H1 (cell line): ENCODE data around the gene KLHDC4. TPM values are rescaled to one million over a fixed set of nuclear protein-coding genes. Genes with fewer than 3 reads are reported as not detected.

Experiments used
- CTCF ChIA-PET: fragments of 300-600 bp; sonication (Branson Sonifier 250); formaldehyde crosslinking; loops from one replicate; lab custom pipeline; 2021; ENCODE audit not compliant: partially characterized antibody; lab: Charles Lee
- POLR2A ChIA-PET: fragments of 300-600 bp; sonication (Branson Sonifier 250); formaldehyde crosslinking; loops from one replicate; lab custom pipeline; 2021; ENCODE audit warnings: inconsistent platforms; ENCODE audit not compliant: partially characterized antibody; lab: Charles Lee
- DNase-seq, 2 experiments: peaks; one replicate each; pipeline versions ENCODE4 v3.0.0 to v3.0.0-alpha.2; 2010 to 2022; ENCODE audit warnings: low spot score in 2 of 2, low read depth in 1 of 2, mixed read lengths in 1 of 2
- FAIRE-seq: peaks from 2 replicates; lab custom pipeline; 2011; peaks lifted over from hg19 to GRCh38; lab: Jason Lieb, UNC
- H2AFZ ChIP-seq: 2 replicates; pipeline ENCODE4 v1.8.1; 2012; ENCODE audit warnings: low read length, inconsistent platforms
- H2AK5ac ChIP-seq: 2 replicates; pipeline ENCODE4 v1.6.1; 2013; ENCODE audit warnings: low read depth, low read length
- H2BK120ac ChIP-seq: replicated peaks from 2 replicates; pipeline ENCODE3; 2013; ENCODE audit warnings: low read depth, low read length, inconsistent platforms
- H2BK12ac ChIP-seq: 2 replicates; pipeline ENCODE4 v1.6.1; 2013; ENCODE audit warnings: low read depth, low read length
- H2BK15ac ChIP-seq: 2 replicates; pipeline ENCODE4 v1.6.1; 2013; ENCODE audit warnings: low read length
- H2BK20ac ChIP-seq: 2 replicates; pipeline ENCODE4 v1.6.1; 2013; ENCODE audit warnings: low read length
- H2BK5ac ChIP-seq: 2 replicates; pipeline ENCODE4 v1.6.1; 2013; ENCODE audit warnings: low read depth, low read length
- H3K14ac ChIP-seq: 2 replicates; pipeline ENCODE4 v1.6.1; 2013; ENCODE audit warnings: inconsistent platforms; ENCODE audit not compliant: insufficient read length
- H3K18ac ChIP-seq: 2 replicates; pipeline ENCODE4 v1.6.1; 2013; ENCODE audit warnings: low read length; ENCODE audit errors: extremely low read depth
- H3K23ac ChIP-seq: 2 replicates; pipeline ENCODE4 v1.6.1; 2013; ENCODE audit warnings: inconsistent platforms; ENCODE audit not compliant: insufficient read length
- H3K23me2 ChIP-seq: 2 replicates; pipeline ENCODE4 v1.6.1; 2013; ENCODE audit warnings: low read depth, low read length
- H3K27ac ChIP-seq: 2 replicates; pipeline ENCODE4 v1.6.1; 2011; ENCODE audit warnings: low read depth, low read length, inconsistent platforms
- H3K27me3 ChIP-seq, 4 experiments: replicated peaks in 1 of 4; 1 replicate in 1 of 4; 2 replicates in 3 of 4; pipeline versions ENCODE4 v1.6.1 to v1.8.1; 2011 to 2013; ENCODE audit warnings: low read length in 3 of 4, mild to moderate bottlenecking in 3 of 4, inconsistent platforms in 2 of 4, mixed read lengths in 2 of 4, moderate library complexity in 1 of 4; ENCODE audit not compliant: control insufficient read depth in 3 of 4, insufficient read depth in 3 of 4; ENCODE audit errors: extremely low read depth in 1 of 4
- H3K36me3 ChIP-seq, 4 experiments: 2 replicates each; pipeline versions ENCODE4 v1.6.1 to v1.8.1; 2011 to 2013; ENCODE audit warnings: mild to moderate bottlenecking in 4 of 4, low read length in 3 of 4, moderate library complexity in 2 of 4, control low read depth in 1 of 4, inconsistent platforms in 1 of 4; ENCODE audit not compliant: insufficient read depth in 4 of 4, control insufficient read depth in 2 of 4
- H3K4ac ChIP-seq: replicated peaks from 2 replicates; pipeline ENCODE3; 2013; ENCODE audit warnings: low read length, low read depth, mixed read lengths, inconsistent platforms; ENCODE audit not compliant: insufficient read length
- H3K4me1 ChIP-seq, 4 experiments: replicated peaks in 1 of 4; 1 replicate in 1 of 4; 2 replicates in 3 of 4; pipeline versions ENCODE4 v1.6.1 to v1.8.1; 2011 to 2013; ENCODE audit warnings: low read length in 3 of 4, inconsistent platforms in 2 of 4, mixed read lengths in 1 of 4; ENCODE audit not compliant: insufficient read depth in 4 of 4, control insufficient read depth in 3 of 4
- H3K4me2 ChIP-seq, 2 experiments: 2 replicates each; pipeline versions ENCODE4 v1.6.1 to v1.8.1; 2011 to 2013; ENCODE audit warnings: low read depth in 2 of 2, low read length in 2 of 2, control low read depth in 1 of 2, inconsistent platforms in 1 of 2, mild to moderate bottlenecking in 1 of 2; ENCODE audit not compliant: insufficient read depth in 1 of 2
- H3K4me3 ChIP-seq, 4 experiments: fragments of 200-600, 300-600 bp in 1 of 4; sonication (generic), shearing (Covaris generic), sonication (Bioruptor Twin) in 1 of 4; 2 replicates each; pipeline versions ENCODE4 v1.5.1 to v1.8.1; 2011 to 2016; ENCODE audit warnings: low read length in 4 of 4, low read depth in 3 of 4, control low read depth in 2 of 4, inconsistent platforms in 2 of 4, mild to moderate bottlenecking in 2 of 4, mixed read lengths in 1 of 4, moderate library complexity in 1 of 4; ENCODE audit not compliant: insufficient read depth in 2 of 4; ENCODE audit errors: extremely low read depth in 1 of 4
- H3K56ac ChIP-seq: replicated peaks from 2 replicates; pipeline ENCODE3; 2013; ENCODE audit warnings: low read depth, mild to moderate bottlenecking, mixed read lengths, low read length, inconsistent platforms; ENCODE audit not compliant: insufficient read length
- H3K79me1 ChIP-seq: 2 replicates; pipeline ENCODE4 v1.6.1; 2013; ENCODE audit warnings: low read depth, low read length, control low read depth
- H3K79me2 ChIP-seq, 2 experiments: 2 replicates each; pipeline versions ENCODE4 v1.6.1 to v1.8.1; 2012 to 2013; ENCODE audit warnings: low read length in 2 of 2, mild to moderate bottlenecking in 2 of 2, inconsistent platforms in 1 of 2; ENCODE audit not compliant: insufficient read depth in 2 of 2, control insufficient read depth in 1 of 2
- H3K9ac ChIP-seq, 4 experiments: replicated peaks in 1 of 4; 1 replicate in 1 of 4; 2 replicates in 3 of 4; pipeline versions ENCODE4 v1.6.1 to v1.8.1; 2011 to 2013; ENCODE audit warnings: low read depth in 3 of 4, low read length in 3 of 4, control low read depth in 2 of 4, mild to moderate bottlenecking in 2 of 4, moderate library complexity in 2 of 4, inconsistent platforms in 1 of 4; ENCODE audit errors: extremely low read depth in 1 of 4
- H3K9me3 ChIP-seq, 2 experiments: 2 replicates each; pipeline versions ENCODE4 v1.6.1 to v1.8.1; 2012 to 2013; ENCODE audit warnings: mild to moderate bottlenecking in 2 of 2, moderate library complexity in 2 of 2, control low read depth in 1 of 2, inconsistent platforms in 1 of 2, low read depth in 1 of 2, low read length in 1 of 2, mixed read lengths in 1 of 2; ENCODE audit not compliant: insufficient read depth in 2 of 2
- H4K20me1 ChIP-seq, 2 experiments: replicated peaks in 1 of 2; 2 replicates each; pipeline versions ENCODE3 to v1.8.1; 2011 to 2013; ENCODE audit warnings: inconsistent platforms in 2 of 2, low read length in 2 of 2, mild to moderate bottlenecking in 1 of 2; ENCODE audit not compliant: insufficient read depth in 2 of 2, control insufficient read depth in 1 of 2
- H4K5ac ChIP-seq: 2 replicates; pipeline ENCODE4 v1.6.1; 2013; ENCODE audit warnings: low read length, low read depth, mixed read lengths, inconsistent platforms; ENCODE audit not compliant: insufficient read length
- H4K8ac ChIP-seq: 2 replicates; pipeline ENCODE4 v1.8.0; 2013; ENCODE audit warnings: mild to moderate bottlenecking, moderate library complexity, low read length, inconsistent platforms; ENCODE audit not compliant: insufficient read depth; ENCODE audit errors: extremely low read depth
- H4K91ac ChIP-seq: replicated peaks from 2 replicates; pipeline ENCODE3; 2013; ENCODE audit warnings: low read length, mixed read lengths, inconsistent platforms; ENCODE audit not compliant: insufficient read length
- E2F6 ChIP-seq: IDR thresholded peaks from 2 replicates; pipeline ENCODE4 v1.6.1; 2012; ENCODE audit warnings: inconsistent platforms
- RAD21 ChIP-seq, 2 experiments: IDR thresholded peaks in 1 of 2; conservative IDR thresholded peaks in 1 of 2; 2 replicates each; pipeline ENCODE4 v1.6.1; 2011; ENCODE audit warnings: low read depth in 2 of 2, low read length in 2 of 2, improper control_type of control experiment in 1 of 2, inconsistent platforms in 1 of 2, mild to moderate bottlenecking in 1 of 2, moderate library complexity in 1 of 2
- SRF ChIP-seq: IDR thresholded peaks from 2 replicates; pipeline ENCODE4 v1.6.1; 2011; ENCODE audit warnings: mild to moderate bottlenecking, low read depth, low read length, moderate library complexity
- WGBS, 2 experiments: shearing (Covaris generic) in 1 of 2; methylation state at CpG; one replicate each; pipeline versions ENCODE4 v1.1.6 to v1.1.7; 2013 to 2015; ENCODE audit warnings: low lambda C conversion rate in 2 of 2, mixed read lengths in 2 of 2, inconsistent platforms in 1 of 2, low coverage in 1 of 2, missing lambda C conversion rate in 1 of 2; ENCODE audit not compliant: insufficient replicate concordance in 2 of 2, insufficient coverage in 1 of 2, insufficient read length in 1 of 2; ENCODE audit errors: extremely low coverage in 1 of 2, missing lambda C conversion rate in 1 of 2; 5-methylcytosine and 5-hydroxymethylcytosine counted together
- polyA plus RNA-seq, 7 experiments: library from polyadenylated mRNA; depleted of rRNA in 3 of 7; stranded (reverse) in 5 of 7; unstranded in 2 of 7; fragments of >200 nt in 5 of 7; fragments of 200-250 nt in 2 of 7; gene quantifications; 1 replicate in 5 of 7; 2 replicates in 1 of 7; 4 replicates in 1 of 7; pipeline versions ENCODE4 v1.2.1 to v1.2.3, GENCODE V29; 2011 to 2013; ENCODE audit warnings: missing spikeins in 2 of 7, mixed read lengths in 2 of 7
- total RNA-seq: library from RNA; stranded (reverse); fragmentation: NEBNext Ultra II Directional; extraction: Animal tissue kit (Norgen Biotek cat#: 25700); gene quantifications from 2 replicates; pipeline ENCODE4 v1.2.1, GENCODE V29; 2021
- TF ChIP-seq, protein P1 (sequence below), 3 experiments: IDR thresholded peaks; 1 replicate in 2 of 3; 2 replicates in 1 of 3; pipeline versions ENCODE4 v1.5.1 to v1.6.1; 2011; ENCODE audit warnings: low read length in 3 of 3, mild to moderate bottlenecking in 3 of 3, inconsistent platforms in 2 of 3, low read depth in 1 of 3, moderate library complexity in 1 of 3; ENCODE audit not compliant: insufficient read depth in 1 of 3; ENCODE audit errors: control extremely low read depth in 1 of 3

Gene KLHDC4
- total and polyA plus RNA-seq, 2 of the 8 experiments (the other 6 are each of a cell fraction or from before 2014, with no cell fraction given) = 23.7 to 63.9 TPM

DNA sequence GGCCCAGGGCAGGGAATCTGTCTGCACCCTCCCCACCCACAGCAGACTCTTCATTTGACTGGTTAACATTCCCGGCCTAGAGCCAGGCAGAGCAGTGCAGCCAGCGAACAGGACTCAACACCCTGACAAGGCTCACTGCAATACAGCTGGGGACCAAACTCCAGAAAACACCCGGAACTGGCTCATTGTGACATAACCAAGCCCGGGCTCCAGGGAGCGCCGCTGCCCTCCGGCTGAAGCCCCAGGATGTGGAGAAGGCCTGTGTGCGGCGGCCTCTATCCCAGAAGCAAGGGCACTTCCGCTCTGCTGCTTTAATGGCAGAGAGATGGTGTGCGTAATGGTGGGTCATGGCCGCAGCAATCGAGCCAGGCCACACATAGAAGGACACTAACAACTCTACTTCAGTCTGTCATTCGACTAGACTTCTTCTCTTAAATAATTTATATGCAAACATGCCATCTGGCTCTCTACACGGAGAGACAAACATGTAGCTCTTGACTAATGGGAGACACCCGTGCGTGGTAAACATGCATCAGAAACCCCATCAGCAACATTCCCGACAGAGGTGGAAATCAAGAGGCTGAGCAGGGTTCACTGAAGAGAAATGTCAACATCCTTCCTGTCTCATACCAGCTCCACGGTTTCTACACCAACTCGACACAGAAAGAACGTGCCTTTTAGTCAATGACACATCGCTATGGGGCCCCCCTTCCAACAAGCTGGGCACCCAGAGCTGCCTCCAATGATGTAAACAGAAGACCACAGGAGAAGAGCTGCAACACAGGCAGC is 18.0 kb downstream of the KLHDC4 start:
- H4K91ac ChIP-seq = no peak overlapping the region
- H4K8ac ChIP-seq = no peak overlapping the region
- no peak overlapping the region for H2BK20ac ChIP-seq
- no peak overlapping the region for H3K9ac ChIP-seq
- ChIA-PET POLR2A (interaction anchor here (1.0 to 2.7 kb wide), 4 partner anchors 10 to 34 kb away, joined by 3 to 11 read pairs (median 4); no protein-coding TSS in a partner anchor), CTCF (interaction anchor here (0.8 to 1.7 kb wide), 8 partner anchors 8 to 45 kb away, joined by 3 to 8 read pairs (median 4); no protein-coding TSS in a partner anchor)
- no peak overlapping the region for H3K27ac ChIP-seq
- no peak overlapping the region for H2BK120ac ChIP-seq
- H3K14ac ChIP-seq = no peak overlapping the region
- peaks cover 17 to 52% (median 40%) of the 10 kb centered on the region in 4 experiments for H3K36me3 ChIP-seq
- no peak overlapping the region for H3K56ac ChIP-seq
- TF ChIP-seq, protein P1, sequence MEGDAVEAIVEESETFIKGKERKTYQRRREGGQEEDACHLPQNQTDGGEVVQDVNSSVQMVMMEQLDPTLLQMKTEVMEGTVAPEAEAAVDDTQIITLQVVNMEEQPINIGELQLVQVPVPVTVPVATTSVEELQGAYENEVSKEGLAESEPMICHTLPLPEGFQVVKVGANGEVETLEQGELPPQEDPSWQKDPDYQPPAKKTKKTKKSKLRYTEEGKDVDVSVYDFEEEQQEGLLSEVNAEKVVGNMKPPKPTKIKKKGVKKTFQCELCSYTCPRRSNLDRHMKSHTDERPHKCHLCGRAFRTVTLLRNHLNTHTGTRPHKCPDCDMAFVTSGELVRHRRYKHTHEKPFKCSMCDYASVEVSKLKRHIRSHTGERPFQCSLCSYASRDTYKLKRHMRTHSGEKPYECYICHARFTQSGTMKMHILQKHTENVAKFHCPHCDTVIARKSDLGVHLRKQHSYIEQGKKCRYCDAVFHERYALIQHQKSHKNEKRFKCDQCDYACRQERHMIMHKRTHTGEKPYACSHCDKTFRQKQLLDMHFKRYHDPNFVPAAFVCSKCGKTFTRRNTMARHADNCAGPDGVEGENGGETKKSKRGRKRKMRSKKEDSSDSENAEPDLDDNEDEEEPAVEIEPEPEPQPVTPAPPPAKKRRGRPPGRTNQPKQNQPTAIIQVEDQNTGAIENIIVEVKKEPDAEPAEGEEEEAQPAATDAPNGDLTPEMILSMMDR (IDR thresholded peaks at IDR 0.05; ENCODE audit: control extremely low read depth in 1 of 3, insufficient read depth in 1 of 3, low read depth in 1 of 3, low read length in 3 of 3) = peak; percentile 25 to 29 (median 25); a peak in 3 of 4 replicates
- peak; percentile 29 to 50; a peak in 3 of 4 replicates for TF ChIP-seq RAD21 (IDR thresholded peaks at IDR 0.05 in 1 of 2, conservative IDR thresholded peaks at IDR 0.05 in 1 of 2; ENCODE audit: low read depth in 2 of 2, low read length in 2 of 2)
- TF ChIP-seq E2F6 = no peak
- no peak for TF ChIP-seq SRF
- H3K4me3 ChIP-seq = no peak overlapping the region
- H4K5ac ChIP-seq = no peak overlapping the region
- H2AFZ ChIP-seq = no peak overlapping the region
- no peak overlapping the region for H2AK5ac ChIP-seq
- H3K23me2 ChIP-seq = no peaks in the 10 kb centered on the region
- H2BK12ac ChIP-seq = no peak overlapping the region
- no peaks in the 10 kb centered on the region; a peak in 1 of 7 replicates for H3K27me3 ChIP-seq
- H3K79me1 ChIP-seq = peaks cover 10% of the 10 kb centered on the region
- no peak overlapping the region for H3K4ac ChIP-seq
- 91% methylated on average over 22 of the region's 22 CpGs; no CpG with 5 or more reads in 1 of the 2 experiments for WGBS, 2 experiments
- H3K4me1 ChIP-seq = no peaks in the 10 kb centered on the region
- peaks cover 0 to 30% of the 10 kb centered on the region in 2 experiments; a peak in 3 of 4 replicates for H3K79me2 ChIP-seq
- no peak overlapping the region for H2BK5ac ChIP-seq
- no peak overlapping the region for H3K23ac ChIP-seq
- H3K9me3 ChIP-seq = no peaks in the 10 kb centered on the region
- peaks cover 13 to 16% of the 10 kb centered on the region in 2 experiments for H4K20me1 ChIP-seq
- H2BK15ac ChIP-seq = no peak overlapping the region
- no peak overlapping the region for H3K4me2 ChIP-seq
- FAIRE-seq (no peak), DNase-seq (no peak)
- no peak overlapping the region for H3K18ac ChIP-seq
